ENCODE measurements around the gene HOXA7. TPM values are rescaled to one million over a fixed set of nuclear protein-coding genes. Genes with fewer than 3 reads are reported as not detected.

Gene HOXA7
- total and polyA plus RNA-seq, 4 experiments from 2014 or later = not detected

- Histone ChIP-seq H3K9me3 (ENCODE audit: control insufficient read depth in 1 of 2, low read length in 2 of 2) (no peaks in the 10 kb centered on the region), H3K4me3 (ENCODE audit: low read length in 2 of 2) (peak within 1 kb of the TSS; percentile 49), H3K27ac (ENCODE audit: low read depth, low read length) (peak within 1 kb of the TSS; percentile 23), H3K36me3 (ENCODE audit: insufficient read depth, low read length) (no peaks in the 10 kb centered on the region), H3K4me1 (ENCODE audit: insufficient read depth, low read length) (peaks cover 6% of the 10 kb centered on the region), H3K27me3 (ENCODE audit: insufficient read depth, low read length) (peaks cover 6% of the 10 kb centered on the region)
- DNase-seq = peak; percentile 48 to 84 (median 78)
- POLR2A ChIA-PET (ENCODE audit: partially characterized antibody) = interaction anchor here (0.7 to 1.9 kb wide), 5 partner anchors 20 to 268 kb away, joined by 3 to 6 read pairs (median 3); no protein-coding TSS in a partner anchor
- CTCF ChIA-PET (ENCODE audit: partially characterized antibody) = no interaction called here
- Mint-ChIP-seq H3K9me3 (no peaks in the 10 kb centered on the region), H3K36me3 (no peaks in the 10 kb centered on the region), H3K4me1 (no peaks in the 10 kb centered on the region), H3K4me3 (peak within 1 kb of the TSS; percentile 20 to 86 (median 77)), H3K27ac (peak within 1 kb of the TSS in 3 of 7 donors; percentile 29 to 69 (median 31)), H3K27me3 (peaks cover 40 to 48% of the 10 kb centered on the region in 2 donors)
- intact Hi-C loops (cut with micrococcal nuclease) = no loop called here
These were observed 25.7 kb downstream of the HOXA7 start, which contains the start of gene HOXA4 for GRCh38 chr7:27130540-27131389. HOXA4 (minus strand) TSS chr7:27130757; CDS start chr7:27130733, 24 bp downstream.

GRCh38 chr7:27129729-27130539, 26.5 kb downstream of the HOXA7 start:
- intact Hi-C loops (cut with micrococcal nuclease) = no loop called here
- H3K36me3 ChIP-seq (ENCODE audit: insufficient read depth, low read length) = no peaks in the 10 kb centered on the region
- POLR2A ChIA-PET (ENCODE audit: partially characterized antibody) = interaction anchor here (1.7 to 1.9 kb wide), 2 partner anchors 33 to 267 kb away, joined by 5 to 6 read pairs; no protein-coding TSS in a partner anchor
- no peaks in the 10 kb centered on the region for H3K9me3 Mint-ChIP-seq
- no peaks in the 10 kb centered on the region for H3K36me3 Mint-ChIP-seq
- H3K4me3 Mint-ChIP-seq = peak overlapping the region in 7 of 8 donors; percentile 31 to 65 (median 49)
- peaks cover 34 to 48% of the 10 kb centered on the region in 2 donors for H3K27me3 Mint-ChIP-seq
- CTCF ChIA-PET (ENCODE audit: partially characterized antibody) = no interaction called here
- H3K4me1 Mint-ChIP-seq = no peaks in the 10 kb centered on the region
- no peak overlapping the region for H3K27ac ChIP-seq (ENCODE audit: low read depth, low read length)
- peak in 1 of 5 donors; percentile 28 for DNase-seq
- H3K27me3 ChIP-seq (ENCODE audit: insufficient read depth, low read length) = peaks cover 7% of the 10 kb centered on the region
- H3K9me3 ChIP-seq (ENCODE audit: control insufficient read depth in 1 of 2, low read length in 2 of 2) = no peaks in the 10 kb centered on the region
- H3K4me3 ChIP-seq (ENCODE audit: low read length in 2 of 2) = peak overlapping the region in 1 of 2 donors; percentile 49
- H3K27ac Mint-ChIP-seq = no peak overlapping the region
- H3K4me1 ChIP-seq (ENCODE audit: insufficient read depth, low read length) = peaks cover 6% of the 10 kb centered on the region

- H3K9me3 ChIP-seq (ENCODE audit: control insufficient read depth in 1 of 2, low read length in 2 of 2) = no peaks in the 10 kb centered on the region
- H3K27ac Mint-ChIP-seq = peak overlapping the region in 2 of 7 donors; percentile 16 to 31
- H3K36me3 ChIP-seq (ENCODE audit: insufficient read depth, low read length) = no peaks in the 10 kb centered on the region
- H3K27me3 ChIP-seq (ENCODE audit: insufficient read depth, low read length) = peaks cover 7% of the 10 kb centered on the region
- H3K9me3 Mint-ChIP-seq = no peaks in the 10 kb centered on the region
- no peaks in the 10 kb centered on the region for H3K36me3 Mint-ChIP-seq
- H3K4me3 ChIP-seq (ENCODE audit: low read length in 2 of 2) = no peak overlapping the region
- no peaks in the 10 kb centered on the region for H3K4me1 Mint-ChIP-seq
- H3K27ac ChIP-seq (ENCODE audit: low read depth, low read length) = no peak overlapping the region
- POLR2A ChIA-PET (ENCODE audit: partially characterized antibody) = no interaction called here
- H3K4me1 ChIP-seq (ENCODE audit: insufficient read depth, low read length) = peaks cover 6% of the 10 kb centered on the region
- H3K4me3 Mint-ChIP-seq = peak overlapping the region in 6 of 8 donors; percentile 31 to 65 (median 52)
- no peak for DNase-seq
- CTCF ChIA-PET (ENCODE audit: partially characterized antibody) = interaction anchor here (1.1 to 1.4 kb wide), 3 partner anchors 21 to 34 kb away, joined by 3 to 4 read pairs (median 3); no protein-coding TSS in a partner anchor
- intact Hi-C loops (cut with micrococcal nuclease) = no loop called here
- H3K27me3 Mint-ChIP-seq = peaks cover 35 to 45% of the 10 kb centered on the region in 2 donors
These were observed 27.4 kb downstream of the HOXA7 start for GRCh38 chr7:27128776-27129728.

GRCh38 chr7:27128034-27128433, 28.4 kb downstream of the HOXA7 start:
- intact Hi-C loops (cut with micrococcal nuclease) = no loop called here
- no peaks in the 10 kb centered on the region for H3K9me3 ChIP-seq (ENCODE audit: control insufficient read depth in 1 of 2, low read length in 2 of 2)
- peaks cover 30 to 36% of the 10 kb centered on the region in 2 donors for H3K27me3 Mint-ChIP-seq
- H3K4me1 ChIP-seq (ENCODE audit: insufficient read depth, low read length) = peaks cover 6% of the 10 kb centered on the region
- H3K4me3 ChIP-seq (ENCODE audit: low read length in 2 of 2) = no peak overlapping the region
- H3K27ac Mint-ChIP-seq = no peak overlapping the region
- CTCF ChIA-PET (ENCODE audit: partially characterized antibody) = interaction anchor here (1.1 to 1.4 kb wide), 3 partner anchors 22 to 35 kb away, joined by 3 to 4 read pairs (median 3); no protein-coding TSS in a partner anchor
- no peak for DNase-seq
- no peaks in the 10 kb centered on the region for H3K36me3 ChIP-seq (ENCODE audit: insufficient read depth, low read length)
- POLR2A ChIA-PET (ENCODE audit: partially characterized antibody) = no interaction called here
- H3K27ac ChIP-seq (ENCODE audit: low read depth, low read length) = no peak overlapping the region
- H3K9me3 Mint-ChIP-seq = no peaks in the 10 kb centered on the region
- peaks cover 7% of the 10 kb centered on the region for H3K27me3 ChIP-seq (ENCODE audit: insufficient read depth, low read length)
- no peak overlapping the region for H3K4me3 Mint-ChIP-seq
- no peaks in the 10 kb centered on the region for H3K36me3 Mint-ChIP-seq
- no peaks in the 10 kb centered on the region for H3K4me1 Mint-ChIP-seq

GRCh38 chr7:27126596-27127327, 29.7 kb downstream of the HOXA7 start:
- Histone ChIP-seq H3K27ac (ENCODE audit: low read depth, low read length) (no peak overlapping the region), H3K36me3 (ENCODE audit: insufficient read depth, low read length) (no peaks in the 10 kb centered on the region), H3K4me1 (ENCODE audit: insufficient read depth, low read length) (peaks cover 6% of the 10 kb centered on the region), H3K9me3 (ENCODE audit: control insufficient read depth in 1 of 2, low read length in 2 of 2) (no peaks in the 10 kb centered on the region), H3K4me3 (ENCODE audit: low read length in 2 of 2) (no peak overlapping the region), H3K27me3 (ENCODE audit: insufficient read depth, low read length) (peaks cover 4% of the 10 kb centered on the region)
- no peaks in the 10 kb centered on the region for H3K36me3 Mint-ChIP-seq
- POLR2A ChIA-PET (ENCODE audit: partially characterized antibody) = no interaction called here
- DNase-seq = no peak
- H3K27ac Mint-ChIP-seq = no peak overlapping the region
- H3K4me3 Mint-ChIP-seq = no peak overlapping the region
- no peaks in the 10 kb centered on the region for H3K9me3 Mint-ChIP-seq
- intact Hi-C loops (cut with micrococcal nuclease) = no loop called here
- H3K4me1 Mint-ChIP-seq = no peaks in the 10 kb centered on the region
- H3K27me3 Mint-ChIP-seq = peaks cover 28% of the 10 kb centered on the region in 2 donors
- CTCF ChIA-PET (ENCODE audit: partially characterized antibody) = no interaction called here

GRCh38 chr7:27125986-27126394, 30.5 kb downstream of the HOXA7 start:
- no peaks in the 10 kb centered on the region for H3K36me3 Mint-ChIP-seq
- H3K4me1 ChIP-seq (ENCODE audit: insufficient read depth, low read length) = peaks cover under 1% of the 10 kb centered on the region
- POLR2A ChIA-PET (ENCODE audit: partially characterized antibody) = no interaction called here
- DNase-seq = no peak
- intact Hi-C loops (cut with micrococcal nuclease) = no loop called here
- no peak overlapping the region for H3K27ac ChIP-seq (ENCODE audit: low read depth, low read length)
- H3K4me3 Mint-ChIP-seq = peak overlapping the region in 1 of 8 donors; percentile 43
- peaks cover 4% of the 10 kb centered on the region for H3K27me3 ChIP-seq (ENCODE audit: insufficient read depth, low read length)
- H3K27me3 Mint-ChIP-seq = peaks cover 24% of the 10 kb centered on the region in 2 donors
- H3K4me1 Mint-ChIP-seq = no peaks in the 10 kb centered on the region
- no peak overlapping the region for H3K27ac Mint-ChIP-seq
- no peaks in the 10 kb centered on the region for H3K36me3 ChIP-seq (ENCODE audit: insufficient read depth, low read length)
- CTCF ChIA-PET (ENCODE audit: partially characterized antibody) = no interaction called here
- H3K9me3 Mint-ChIP-seq = no peaks in the 10 kb centered on the region
- no peak overlapping the region for H3K4me3 ChIP-seq (ENCODE audit: low read length in 2 of 2)
- no peaks in the 10 kb centered on the region for H3K9me3 ChIP-seq (ENCODE audit: control insufficient read depth in 1 of 2, low read length in 2 of 2)

All from CD4-positive, alpha-beta memory T cell (primary cell).